Measurements from ENCODE around the gene BST1. TPM values are rescaled to one million over a fixed set of nuclear protein-coding genes. Genes with fewer than 3 reads are reported as not detected.

Gene BST1
- total RNA-seq, 6 donors from 2014 or later, result 4.2 to 19.5 (median 11.1) TPM

GRCh38 chr4:15691346-15692135 lies 11.3 kb upstream of the BST1 start:
- 54 to 58% methylated on average over 3 of the region's 3 CpGs for WGBS, 2 donors
- no peaks in the 10 kb centered on the region for H3K9me3 ChIP-seq
- peaks cover 0 to 12% (median 4%) of the 10 kb centered on the region in 4 donors for H3K4me1 ChIP-seq
- TF ChIP-seq POLR2A (IDR thresholded peaks at IDR 0.05) (no peak), POLR2AphosphoS5 (IDR thresholded peaks at IDR 0.05) (no peak), CTCF (IDR thresholded peaks at IDR 0.05) (no peak), EP300 (IDR thresholded peaks at IDR 0.05) (no peak)
- H3K36me3 ChIP-seq, result peaks cover 0 to 24% (median 3%) of the 10 kb centered on the region in 4 donors
- no peaks in the 10 kb centered on the region for H3K27me3 ChIP-seq
- H3K4me3 ChIP-seq, result no peak overlapping the region
- H3K27ac ChIP-seq, result peak overlapping the region in 2 of 4 donors; percentile 44 to 80
- DNase-seq, result no peak
- peak in 1 of 2 donors; percentile 82 for ATAC-seq (ENCODE audit: low FRiP score in 2 of 2)

GRCh38 chr4:15692602-15693001 lies 10.3 kb upstream of the BST1 start:
- WGBS, 2 donors, result 85 to 94% methylated on average over 2 of the region's 2 CpGs
- Histone ChIP-seq H3K27ac (no peak overlapping the region), H3K4me3 (no peak overlapping the region), H3K4me1 (peaks cover 0 to 12% (median 4%) of the 10 kb centered on the region in 4 donors), H3K36me3 (peaks cover 0 to 13% (median 0%) of the 10 kb centered on the region in 4 donors), H3K9me3 (no peaks in the 10 kb centered on the region), H3K27me3 (no peaks in the 10 kb centered on the region)
- no peak for DNase-seq
- ATAC-seq (ENCODE audit: low FRiP score in 2 of 2), result no peak
- no peak for TF ChIP-seq EP300 (IDR thresholded peaks at IDR 0.05)

GRCh38 chr4:15694431-15694830 lies 8.4 kb upstream of the BST1 start:
- no peaks in the 10 kb centered on the region for H3K27me3 ChIP-seq
- H3K36me3 ChIP-seq, result no peaks in the 10 kb centered on the region
- ATAC-seq (ENCODE audit: low FRiP score in 2 of 2) (no peak), DNase-seq (no peak)
- peaks cover 0 to 12% (median 4%) of the 10 kb centered on the region in 4 donors for H3K4me1 ChIP-seq
- no peaks in the 10 kb centered on the region for H3K9me3 ChIP-seq
- no peak overlapping the region for H3K4me3 ChIP-seq
- no peak overlapping the region for H3K27ac ChIP-seq
- TF ChIP-seq CTCF (IDR thresholded peaks at IDR 0.05) (no peak), EP300 (IDR thresholded peaks at IDR 0.05) (no peak), POLR2AphosphoS5 (IDR thresholded peaks at IDR 0.05) (no peak), POLR2A (IDR thresholded peaks at IDR 0.05) (no peak)
- 72 to 81% methylated on average over 4 of the region's 4 CpGs for WGBS, 2 donors

- H3K9me3 ChIP-seq, result no peaks in the 10 kb centered on the region
- H3K27ac ChIP-seq, result no peak overlapping the region
- ATAC-seq (ENCODE audit: low FRiP score in 2 of 2) (no peak), DNase-seq (no peak)
- H3K36me3 ChIP-seq, result no peaks in the 10 kb centered on the region
- 83 to 91% methylated on average over 4 to 10 of the region's 10 CpGs for WGBS, 2 donors
- H3K27me3 ChIP-seq, result no peaks in the 10 kb centered on the region
- peaks cover 0 to 10% (median 4%) of the 10 kb centered on the region in 4 donors for H3K4me1 ChIP-seq
- TF ChIP-seq CTCF (IDR thresholded peaks at IDR 0.05) (no peak), POLR2A (IDR thresholded peaks at IDR 0.05) (no peak), EP300 (IDR thresholded peaks at IDR 0.05) (no peak), POLR2AphosphoS5 (IDR thresholded peaks at IDR 0.05) (no peak)
- H3K4me3 ChIP-seq, result no peak overlapping the region
Observed at GRCh38 chr4:15695240-15695699, 7.6 kb upstream of the BST1 start.

GRCh38 chr4:15695729-15696128 lies 7.1 kb upstream of the BST1 start:
- H3K4me3 ChIP-seq, result no peak overlapping the region
- peaks cover 0 to 8% (median 2%) of the 10 kb centered on the region in 4 donors for H3K4me1 ChIP-seq
- 72 to 78% methylated on average over 3 of the region's 3 CpGs for WGBS, 2 donors
- no peak overlapping the region for H3K27ac ChIP-seq
- ATAC-seq (ENCODE audit: low FRiP score in 2 of 2), result no peak
- H3K27me3 ChIP-seq, result no peaks in the 10 kb centered on the region
- H3K9me3 ChIP-seq, result no peaks in the 10 kb centered on the region
- TF ChIP-seq POLR2AphosphoS5 (IDR thresholded peaks at IDR 0.05), result no peak
- no peak for TF ChIP-seq CTCF (IDR thresholded peaks at IDR 0.05)
- no peak for TF ChIP-seq POLR2A (IDR thresholded peaks at IDR 0.05)
- no peak for TF ChIP-seq EP300 (IDR thresholded peaks at IDR 0.05)
- no peaks in the 10 kb centered on the region for H3K36me3 ChIP-seq
- no peak for DNase-seq

Measured in upper lobe of left lung (tissue), 6 donors.